GM18508 (cell line): ENCODE measurements around the gene RNF128.
"Not testable (repeated sequence)": the region's sequence is repeated elsewhere in the genome, so short reads cannot be mapped to it uniquely, and the experiment has no call there.

Experiments
- ATAC-seq: cut with Tn5 transposase; IDR thresholded peaks from one replicate; pipeline ENCODE4 v1.9.1; 2021; ENCODE audit warnings: moderate number of reproducible peaks; ENCODE audit not compliant: insufficient read depth, unreplicated experiment

The RNF128 gene

GRCh38 chrX:106742805-106743204, 16.3 kb downstream of the RNF128 start:
- no peak for ATAC-seq

GRCh38 chrX:106748377-106748776, 21.9 kb downstream of the RNF128 start:
- ATAC-seq, result no peak

GRCh38 chrX:106751407-106751806, 24.9 kb downstream of the RNF128 start:
- no peak for ATAC-seq

- ATAC-seq, result no peak
Observed at GRCh38 chrX:106752101-106752678, 25.7 kb downstream of the RNF128 start.

GRCh38 chrX:106769288-106769687, 42.8 kb downstream of the RNF128 start:
- ATAC-seq, result not testable (repeated sequence)

- no peak for ATAC-seq
Observed at GRCh38 chrX:106774981-106775380, 48.5 kb downstream of the RNF128 start.

GRCh38 chrX:106780264-106780663, 53.8 kb downstream of the RNF128 start:
- no peak for ATAC-seq

- no peak for ATAC-seq
Observed at GRCh38 chrX:106780664-106781377, 54.3 kb downstream of the RNF128 start.

GRCh38 chrX:106783716-106784115, 57.2 kb downstream of the RNF128 start:
- ATAC-seq, result no peak

- ATAC-seq, result no peak
Observed at GRCh38 chrX:106791495-106791894, 65.0 kb downstream of the RNF128 start.

GRCh38 chrX:106802063-106802387, 75.5 kb downstream of the RNF128 start:
- ATAC-seq, result peak; percentile 26

- peak; percentile 93 for ATAC-seq
Observed at GRCh38 chrX:106802388-106803275, 76.1 kb downstream of the RNF128 start, which contains the start of gene TBC1D8B. Gene TBC1D8B, plus strand, starts transcription at chrX:106802673. Its CDS starts 181 bp downstream, at chrX:106802854.

GRCh38 chrX:106811131-106811910, 84.8 kb downstream of the RNF128 start:
- ATAC-seq, result no peak

- not testable (repeated sequence) for ATAC-seq
Observed at GRCh38 chrX:106812930-106813329, 86.4 kb downstream of the RNF128 start.

- not testable (repeated sequence) for ATAC-seq
Observed at GRCh38 chrX:106814093-106814492, 87.6 kb downstream of the RNF128 start.
